Fibroblast of pulmonary artery (primary cell): Measurements from ENCODE around the gene BANF1.
"Not testable (repeated sequence)": the region's sequence is repeated elsewhere in the genome, so short reads cannot be mapped to it uniquely, and the experiment has no call there.

Experiments
- DNase-seq: peaks from one replicate; pipeline ENCODE4 v3.0.0-alpha.2; 2010; ENCODE audit warnings: low read depth
- H3K4me3 ChIP-seq: replicated peaks from 2 replicates; pipeline ENCODE4 v1.5.1; 2011; ENCODE audit warnings: low read depth, mild to moderate bottlenecking, control low read depth, low read length, moderate library complexity
- CTCF ChIP-seq: IDR thresholded peaks from 2 replicates; pipeline ENCODE4 v1.5.1; 2011; ENCODE audit warnings: mild to moderate bottlenecking, control low read depth, low read length, inconsistent platforms; ENCODE audit errors: missing control alignments

Gene BANF1

GRCh38 chr11:66015936-66016792 lies 13.9 kb downstream of the BANF1 start:
- no peak for TF ChIP-seq CTCF
- no peak for DNase-seq
- H3K4me3 ChIP-seq, result no peak overlapping the region

- no peak overlapping the region for H3K4me3 ChIP-seq
- no peak for DNase-seq
- no peak for TF ChIP-seq CTCF
These were observed 14.5 kb downstream of the BANF1 start for GRCh38 chr11:66016793-66017177.

- no peak for TF ChIP-seq CTCF
- DNase-seq, result no peak
These were observed 15.0 kb downstream of the BANF1 start for GRCh38 chr11:66017321-66017720.

GRCh38 chr11:66020212-66020611 lies 17.9 kb downstream of the BANF1 start:
- H3K4me3 ChIP-seq, result no peak overlapping the region
- TF ChIP-seq CTCF, result no peak
- no peak for DNase-seq

More at GRCh38 chr11:66017321-66017720, 15.0 kb downstream of the BANF1 start:
- H3K4me3 ChIP-seq, result no peak overlapping the region

GRCh38 chr11:66020618-66021357 lies 18.5 kb downstream of the BANF1 start:
- no peak for TF ChIP-seq CTCF
- DNase-seq, result peak; percentile 66
- no peak overlapping the region for H3K4me3 ChIP-seq

- H3K4me3 ChIP-seq, result no peak overlapping the region
- DNase-seq, result peak; percentile 62
These were observed 20.3 kb downstream of the BANF1 start for GRCh38 chr11:66022401-66023185.

GRCh38 chr11:66023186-66023440 lies 20.8 kb downstream of the BANF1 start:
- DNase-seq, H3K4me3 ChIP-seq: not testable (repeated sequence)

More at GRCh38 chr11:66022401-66023185, 20.3 kb downstream of the BANF1 start:
- peak; percentile 72 for TF ChIP-seq CTCF
